HEK293 (cell line): ENCODE results near the gene PLEKHB2.

ENCODE experiments used
- GLIS1 ChIP-seq: fragments of 450-650 bp; formaldehyde crosslinking; IDR thresholded peaks from 2 replicates; pipeline ENCODE4 v1.5.1; 2016; ENCODE audit warnings: missing biosample characterization, missing genetic modification characterization
- HOXD13 ChIP-seq: sonication (generic); formaldehyde crosslinking; IDR thresholded peaks from 2 replicates; pipeline ENCODE4 v1.8.0; 2022; ENCODE audit warnings: missing genetic modification reagents, borderline replicate concordance
- INSM2 ChIP-seq: fragments of 450-650 bp; formaldehyde crosslinking; IDR thresholded peaks from 2 replicates; pipeline ENCODE4 v1.5.1; 2016; ENCODE audit warnings: missing biosample characterization, missing genetic modification characterization
- MEIS1 ChIP-seq: sonication (generic); formaldehyde crosslinking; IDR thresholded peaks from 2 replicates; pipeline ENCODE4 v1.8.1; 2022; ENCODE audit warnings: missing genetic modification reagents, mild to moderate bottlenecking, borderline replicate concordance
- SCRT1 ChIP-seq: fragments of 450-650 bp; formaldehyde crosslinking; IDR thresholded peaks from 2 replicates; pipeline ENCODE4 v1.5.1; 2016; ENCODE audit warnings: missing biosample characterization, missing genetic modification characterization, borderline replicate concordance
- YY1 ChIP-seq: fragments of 450-650 bp; formaldehyde crosslinking; IDR thresholded peaks from 2 replicates; pipeline ENCODE4 v1.5.1; 2018; ENCODE audit warnings: missing biosample characterization, missing genetic modification characterization
- ZBTB11 ChIP-seq: fragments of 450-650 bp; formaldehyde crosslinking; conservative IDR thresholded peaks from 2 replicates; pipeline ENCODE4 v1.5.1; 2016; ENCODE audit warnings: low read depth, missing biosample characterization, missing genetic modification characterization
- ZNF214 ChIP-seq: fragments of 450-650 bp; formaldehyde crosslinking; IDR thresholded peaks from 2 replicates; pipeline ENCODE4 v1.5.1; 2017; ENCODE audit warnings: missing biosample characterization, mild to moderate bottlenecking, missing genetic modification characterization, borderline replicate concordance
- ZNF23 ChIP-seq: fragments of 450-650 bp; formaldehyde crosslinking; IDR thresholded peaks from 2 replicates; pipeline ENCODE4 v1.5.1; 2016; ENCODE audit warnings: missing biosample characterization, missing genetic modification characterization, borderline replicate concordance
- ZNF248 ChIP-seq: fragments of 450-650 bp; formaldehyde crosslinking; IDR thresholded peaks from 2 replicates; pipeline ENCODE4 v1.5.1; 2017; ENCODE audit warnings: missing biosample characterization, missing genetic modification characterization
- ZNF335 ChIP-seq: fragments of 450-650 bp; formaldehyde crosslinking; conservative IDR thresholded peaks from 2 replicates; pipeline ENCODE4 v1.5.1; 2016; ENCODE audit warnings: missing biosample characterization, missing genetic modification characterization
- ZNF350 ChIP-seq: fragments of 450-650 bp; formaldehyde crosslinking; IDR thresholded peaks from 2 replicates; pipeline ENCODE4 v1.5.0; 2017; ENCODE audit warnings: missing biosample characterization, mild to moderate bottlenecking, missing genetic modification characterization
- ZNF362 ChIP-seq: fragments of 450-650 bp; formaldehyde crosslinking; IDR thresholded peaks from 2 replicates; pipeline ENCODE4 v1.5.1; 2016; ENCODE audit warnings: missing biosample characterization, missing genetic modification characterization
- ZNF433 ChIP-seq: fragments of 450-650 bp; formaldehyde crosslinking; IDR thresholded peaks from 2 replicates; pipeline ENCODE4 v1.5.1; 2016; ENCODE audit warnings: missing biosample characterization, missing genetic modification characterization, low read depth
- ZNF48 ChIP-seq: fragments of 450-650 bp; formaldehyde crosslinking; IDR thresholded peaks from 2 replicates; pipeline ENCODE4 v1.5.1; 2016; ENCODE audit warnings: missing biosample characterization, missing genetic modification characterization
- ZNF488 ChIP-seq: fragments of 450-650 bp; formaldehyde crosslinking; IDR thresholded peaks from 2 replicates; pipeline ENCODE4 v1.5.1; 2016; ENCODE audit warnings: missing biosample characterization, missing genetic modification characterization
- ZNF501 ChIP-seq: fragments of 450-650 bp; formaldehyde crosslinking; IDR thresholded peaks from 2 replicates; pipeline ENCODE4 v1.5.1; 2016; ENCODE audit warnings: missing biosample characterization, missing genetic modification characterization
- ZNF510 ChIP-seq: fragments of 450-650 bp; formaldehyde crosslinking; IDR thresholded peaks from 2 replicates; pipeline ENCODE4 v1.5.1; 2018; ENCODE audit warnings: mild to moderate bottlenecking, missing genetic modification characterization, missing biosample characterization; ENCODE audit not compliant: insufficient replicate concordance
- ZNF548 ChIP-seq: fragments of 450-650 bp; formaldehyde crosslinking; IDR thresholded peaks from 2 replicates; pipeline ENCODE4 v1.5.1; 2016; ENCODE audit warnings: missing biosample characterization, missing genetic modification characterization
- ZNF560 ChIP-seq: fragments of 450-650 bp; formaldehyde crosslinking; IDR thresholded peaks from 2 replicates; pipeline ENCODE4 v1.5.1; 2017; ENCODE audit warnings: missing biosample characterization, missing genetic modification characterization, borderline replicate concordance
- ZNF670 ChIP-seq: fragments of 450-650 bp; formaldehyde crosslinking; IDR thresholded peaks from 2 replicates; pipeline ENCODE4 v1.5.1; 2016; ENCODE audit warnings: missing biosample characterization, missing genetic modification characterization, low read depth
- ZNF76 ChIP-seq: fragments of 450-650 bp; formaldehyde crosslinking; IDR thresholded peaks from 2 replicates; pipeline ENCODE4; 2016; ENCODE audit warnings: low read depth, missing biosample characterization, missing genetic modification characterization, borderline replicate concordance
- ZNF791 ChIP-seq: fragments of 450-650 bp; formaldehyde crosslinking; IDR thresholded peaks from 2 replicates; pipeline ENCODE4 v1.5.1; 2016; ENCODE audit warnings: missing biosample characterization, missing genetic modification characterization
- TF ChIP-seq, protein P1 (sequence below): fragments of 450-650 bp; formaldehyde crosslinking; IDR thresholded peaks from 2 replicates; pipeline ENCODE4 v1.5.0; 2017; ENCODE audit warnings: missing biosample characterization, missing genetic modification characterization, borderline replicate concordance
- TF ChIP-seq, protein P2 (sequence below): fragments of 450-650 bp; formaldehyde crosslinking; IDR thresholded peaks from 2 replicates; pipeline ENCODE4 v1.5.1; 2016; ENCODE audit warnings: missing biosample characterization, missing genetic modification characterization, borderline replicate concordance

Gene PLEKHB2

DNA sequence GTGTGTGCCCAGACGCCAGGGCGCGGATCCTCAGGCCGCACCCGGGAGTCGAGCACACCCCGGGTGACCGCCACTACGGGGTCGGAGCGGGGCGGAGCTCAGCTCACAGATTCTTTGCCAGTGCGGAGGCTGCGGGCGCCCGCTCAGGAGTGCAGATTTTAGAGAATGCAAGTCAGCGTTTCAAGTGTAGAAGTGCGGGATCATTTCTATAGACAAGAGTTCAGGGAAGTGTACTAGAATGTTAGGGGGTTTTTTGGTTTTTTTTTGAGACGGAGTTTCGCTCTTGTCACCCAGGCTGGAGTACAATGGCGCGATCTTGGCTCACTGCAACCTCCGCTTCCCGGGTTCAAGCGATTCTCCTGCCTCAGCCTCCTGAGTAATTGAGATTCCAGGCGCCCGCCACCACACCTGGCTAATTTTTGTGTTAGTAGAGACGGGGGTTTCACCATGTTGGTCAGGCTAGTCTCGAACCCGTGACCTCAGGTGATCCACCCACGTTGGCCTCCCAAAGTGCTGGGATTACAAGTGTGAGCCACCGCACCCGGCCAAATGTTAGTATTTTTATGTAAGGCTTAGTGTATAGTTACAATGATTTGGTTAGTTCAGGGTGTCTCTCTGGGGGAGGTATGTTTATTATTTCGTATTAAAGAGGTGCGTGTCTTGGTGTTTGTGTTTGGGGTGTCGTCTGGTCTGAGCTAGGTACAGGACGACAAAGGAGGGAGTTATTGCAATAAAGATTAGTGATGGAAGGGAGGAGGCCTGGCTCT, 11.3 kb upstream of the PLEKHB2 start (continued):
- no peak for TF ChIP-seq ZNF362 (tag by site-specific recombination)
- TF ChIP-seq, protein P1, sequence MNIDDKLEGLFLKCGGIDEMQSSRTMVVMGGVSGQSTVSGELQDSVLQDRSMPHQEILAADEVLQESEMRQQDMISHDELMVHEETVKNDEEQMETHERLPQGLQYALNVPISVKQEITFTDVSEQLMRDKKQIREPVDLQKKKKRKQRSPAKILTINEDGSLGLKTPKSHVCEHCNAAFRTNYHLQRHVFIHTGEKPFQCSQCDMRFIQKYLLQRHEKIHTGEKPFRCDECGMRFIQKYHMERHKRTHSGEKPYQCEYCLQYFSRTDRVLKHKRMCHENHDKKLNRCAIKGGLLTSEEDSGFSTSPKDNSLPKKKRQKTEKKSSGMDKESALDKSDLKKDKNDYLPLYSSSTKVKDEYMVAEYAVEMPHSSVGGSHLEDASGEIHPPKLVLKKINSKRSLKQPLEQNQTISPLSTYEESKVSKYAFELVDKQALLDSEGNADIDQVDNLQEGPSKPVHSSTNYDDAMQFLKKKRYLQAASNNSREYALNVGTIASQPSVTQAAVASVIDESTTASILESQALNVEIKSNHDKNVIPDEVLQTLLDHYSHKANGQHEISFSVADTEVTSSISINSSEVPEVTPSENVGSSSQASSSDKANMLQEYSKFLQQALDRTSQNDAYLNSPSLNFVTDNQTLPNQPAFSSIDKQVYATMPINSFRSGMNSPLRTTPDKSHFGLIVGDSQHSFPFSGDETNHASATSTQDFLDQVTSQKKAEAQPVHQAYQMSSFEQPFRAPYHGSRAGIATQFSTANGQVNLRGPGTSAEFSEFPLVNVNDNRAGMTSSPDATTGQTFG = no peak
- 0 out of 2 replicates have a peak, but pooled peaks have one; percentile 8 for TF ChIP-seq GLIS1 (tag by site-specific recombination)
- TF ChIP-seq ZNF433 (tag by site-specific recombination) = no peak
- TF ChIP-seq ZNF560 (tag by site-specific recombination) = no peak
- no peak for TF ChIP-seq HOXD13 (CRISPR knock-in tag)
- TF ChIP-seq ZNF501 (tag by site-specific recombination) = no peak; the same call in 1 of the 2 replicates
- TF ChIP-seq ZNF248 = no peak
- TF ChIP-seq ZNF548 (tag by site-specific recombination) = no peak
- no peak for TF ChIP-seq ZNF510 (tag by site-specific recombination)
- TF ChIP-seq SCRT1 (tag by site-specific recombination) = no peak
- TF ChIP-seq ZNF350 = no peak
- TF ChIP-seq, protein P2, sequence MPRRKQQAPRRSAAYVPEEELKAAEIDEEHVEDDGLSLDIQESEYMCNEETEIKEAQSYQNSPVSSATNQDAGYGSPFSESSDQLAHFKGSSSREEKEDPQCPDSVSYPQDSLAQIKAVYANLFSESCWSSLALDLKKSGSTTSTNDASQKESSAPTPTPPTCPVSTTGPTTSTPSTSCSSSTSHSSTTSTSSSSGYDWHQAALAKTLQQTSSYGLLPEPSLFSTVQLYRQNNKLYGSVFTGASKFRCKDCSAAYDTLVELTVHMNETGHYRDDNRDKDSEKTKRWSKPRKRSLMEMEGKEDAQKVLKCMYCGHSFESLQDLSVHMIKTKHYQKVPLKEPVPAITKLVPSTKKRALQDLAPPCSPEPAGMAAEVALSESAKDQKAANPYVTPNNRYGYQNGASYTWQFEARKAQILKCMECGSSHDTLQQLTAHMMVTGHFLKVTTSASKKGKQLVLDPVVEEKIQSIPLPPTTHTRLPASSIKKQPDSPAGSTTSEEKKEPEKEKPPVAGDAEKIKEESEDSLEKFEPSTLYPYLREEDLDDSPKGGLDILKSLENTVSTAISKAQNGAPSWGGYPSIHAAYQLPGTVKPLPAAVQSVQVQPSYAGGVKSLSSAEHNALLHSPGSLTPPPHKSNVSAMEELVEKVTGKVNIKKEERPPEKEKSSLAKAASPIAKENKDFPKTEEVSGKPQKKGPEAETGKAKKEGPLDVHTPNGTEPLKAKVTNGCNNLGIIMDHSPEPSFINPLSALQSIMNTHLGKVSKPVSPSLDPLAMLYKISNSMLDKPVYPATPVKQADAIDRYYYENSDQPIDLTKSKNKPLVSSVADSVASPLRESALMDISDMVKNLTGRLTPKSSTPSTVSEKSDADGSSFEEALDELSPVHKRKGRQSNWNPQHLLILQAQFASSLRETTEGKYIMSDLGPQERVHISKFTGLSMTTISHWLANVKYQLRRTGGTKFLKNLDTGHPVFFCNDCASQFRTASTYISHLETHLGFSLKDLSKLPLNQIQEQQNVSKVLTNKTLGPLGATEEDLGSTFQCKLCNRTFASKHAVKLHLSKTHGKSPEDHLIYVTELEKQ = no peak
- no peak for TF ChIP-seq ZNF23 (tag by site-specific recombination)
- TF ChIP-seq ZNF76 (tag by site-specific recombination) = no peak
- TF ChIP-seq YY1 = no peak; the same call in 1 of the 2 replicates
- TF ChIP-seq MEIS1 (CRISPR knock-in tag) = no peak
- no peak for TF ChIP-seq ZNF488 (tag by site-specific recombination)
- TF ChIP-seq ZBTB11 (tag by site-specific recombination) = 0 out of 2 replicates have a peak, but pooled peaks have one; percentile 26
- no peak for TF ChIP-seq INSM2
- TF ChIP-seq ZNF670 (tag by site-specific recombination) = no peak
- TF ChIP-seq ZNF791 (tag by site-specific recombination) = no peak
- TF ChIP-seq ZNF335 (tag by site-specific recombination) = peak; percentile 84
- no peak for TF ChIP-seq ZNF48
- TF ChIP-seq ZNF214 = no peak
